OCI-LY3 (cell line): ENCODE results near the gene SRPX.

Source experiments
- H2AFZ ChIP-seq: fragments of 200-600, 300-600 bp; shearing (Covaris generic); 2 replicates; pipeline ENCODE4 v1.6.0; 2014; ENCODE audit warnings: antibody characterized with exemption, low read depth, low read length
- H3K27ac ChIP-seq: fragments of 200-600, 300-600 bp; sonication (generic); 2 replicates; pipeline ENCODE4 v1.5.1; 2014; ENCODE audit warnings: mild to moderate bottlenecking, low read length, moderate library complexity, mixed read lengths
- H3K27me3 ChIP-seq: fragments of 200-600, 300-600 bp; sonication (generic); 2 replicates; pipeline ENCODE4 v1.6.1; 2014; ENCODE audit warnings: low read depth, low read length, mixed read lengths
- H3K36me3 ChIP-seq: fragments of 200-600, 300-600 bp; sonication (generic); replicated peaks from 2 replicates; pipeline ENCODE3; 2014; ENCODE audit warnings: low read depth, low read length, mixed read lengths
- H3K4me1 ChIP-seq: fragments of 300-600, 200-600 bp; sonication (generic); 2 replicates; pipeline ENCODE4 v1.6.1; 2014; ENCODE audit warnings: low read length, mixed read lengths
- H3K4me2 ChIP-seq: fragments of 200-600, 300-600 bp; sonication (generic); 2 replicates; pipeline ENCODE4 v1.6.1; 2014; ENCODE audit warnings: low read length, mixed read lengths
- H3K4me3 ChIP-seq: fragments of 300-600, 200-600 bp; sonication (generic); 2 replicates; pipeline ENCODE4 v1.5.1; 2014; ENCODE audit warnings: antibody characterized with exemption, mild to moderate bottlenecking, low read length, moderate library complexity
- H3K79me2 ChIP-seq: fragments of 300-600, 200-600 bp; shearing (Covaris generic); 2 replicates; pipeline ENCODE4 v1.6.1; 2014; ENCODE audit warnings: mild to moderate bottlenecking, low read length, mixed read lengths
- H3K9ac ChIP-seq: fragments of 300-600, 200-600 bp; shearing (Covaris generic); 2 replicates; pipeline ENCODE4 v1.6.0; 2014; ENCODE audit warnings: mild to moderate bottlenecking, low read length, moderate library complexity
- H3K9me3 ChIP-seq: fragments of 200-600, 300-600 bp; shearing (Covaris generic); 2 replicates; pipeline ENCODE4 v1.6.1; 2014; ENCODE audit warnings: low read length, mixed read lengths; ENCODE audit not compliant: insufficient read depth
- H4K20me1 ChIP-seq: fragments of 200-600, 300-600 bp; sonication (generic); 2 replicates; pipeline ENCODE4 v1.6.1; 2016; ENCODE audit warnings: low read length, mixed read lengths; ENCODE audit not compliant: insufficient read depth
- CTCF ChIP-seq: fragments of 200-600, 300-600 bp; sonication (generic); IDR thresholded peaks from 2 replicates; pipeline ENCODE4 v1.5.1; 2014; ENCODE audit warnings: antibody characterized with exemption, low read length, low read depth
- EZH2phosphoT487 ChIP-seq: fragments of 200-600 bp; shearing (Covaris generic); IDR thresholded peaks from 2 replicates; pipeline ENCODE4 v1.6.1; 2018; ENCODE audit warnings: antibody characterized with exemption, mixed run types, low read depth

Gene SRPX

GRCh38 chrX:38103857-38104812, 116.5 kb downstream of the SRPX start:
- no peak overlapping the region for H2AFZ ChIP-seq
- no peaks in the 10 kb centered on the region for H3K36me3 ChIP-seq
- no peaks in the 10 kb centered on the region for H3K4me1 ChIP-seq
- H3K27me3 ChIP-seq = no peaks in the 10 kb centered on the region
- H3K4me2 ChIP-seq = no peak overlapping the region
- H3K9ac ChIP-seq = no peak overlapping the region
- no peaks in the 10 kb centered on the region for H3K9me3 ChIP-seq
- H3K79me2 ChIP-seq = no peaks in the 10 kb centered on the region
- H3K4me3 ChIP-seq = no peak overlapping the region
- TF ChIP-seq CTCF (no peak), EZH2phosphoT487 (no peak)
- no peaks in the 10 kb centered on the region for H4K20me1 ChIP-seq
- H3K27ac ChIP-seq = no peak overlapping the region

- no peaks in the 10 kb centered on the region for H3K27me3 ChIP-seq
- no peaks in the 10 kb centered on the region for H3K9me3 ChIP-seq
- H3K4me3 ChIP-seq = no peak overlapping the region
- no peaks in the 10 kb centered on the region for H3K4me1 ChIP-seq
- no peak for TF ChIP-seq EZH2phosphoT487
- no peak for TF ChIP-seq CTCF
- H4K20me1 ChIP-seq = no peaks in the 10 kb centered on the region
- H2AFZ ChIP-seq = no peak overlapping the region
- no peaks in the 10 kb centered on the region for H3K36me3 ChIP-seq
- no peak overlapping the region for H3K9ac ChIP-seq
- H3K79me2 ChIP-seq = no peaks in the 10 kb centered on the region
- H3K4me2 ChIP-seq = no peak overlapping the region
- no peak overlapping the region for H3K27ac ChIP-seq
Measured at GRCh38 chrX:38102875-38103274, 117.8 kb downstream of the SRPX start.

GRCh38 chrX:38102240-38102639, 118.4 kb downstream of the SRPX start:
- Histone ChIP-seq H3K9ac (no peak overlapping the region), H3K4me2 (no peak overlapping the region), H3K9me3 (no peaks in the 10 kb centered on the region), H3K36me3 (no peaks in the 10 kb centered on the region), H3K4me3 (no peak overlapping the region), H3K79me2 (no peaks in the 10 kb centered on the region), H3K27me3 (no peaks in the 10 kb centered on the region), H3K27ac (no peak overlapping the region), H2AFZ (no peak overlapping the region), H3K4me1 (no peaks in the 10 kb centered on the region), H4K20me1 (no peaks in the 10 kb centered on the region)
- TF ChIP-seq EZH2phosphoT487 = no peak
- no peak for TF ChIP-seq CTCF

- no peak overlapping the region for H3K4me2 ChIP-seq
- H3K79me2 ChIP-seq = no peaks in the 10 kb centered on the region
- no peaks in the 10 kb centered on the region for H3K4me1 ChIP-seq
- H3K27me3 ChIP-seq = no peaks in the 10 kb centered on the region
- no peak overlapping the region for H2AFZ ChIP-seq
- H3K9ac ChIP-seq = no peak overlapping the region
- H3K27ac ChIP-seq = no peak overlapping the region
- H3K36me3 ChIP-seq = no peaks in the 10 kb centered on the region
- H3K9me3 ChIP-seq = no peaks in the 10 kb centered on the region
- TF ChIP-seq EZH2phosphoT487 (no peak), CTCF (no peak)
- H4K20me1 ChIP-seq = no peaks in the 10 kb centered on the region
- no peak overlapping the region for H3K4me3 ChIP-seq
Measured at GRCh38 chrX:38099688-38100087, 121.0 kb downstream of the SRPX start.
